HG03520 (cell line): ENCODE results near the gene MLLT10.

ENCODE experiments used
- ATAC-seq: cut with Tn5 transposase; IDR thresholded peaks from one replicate; pipeline ENCODE4 v1.9.1; 2021; ENCODE audit warnings: mild to moderate bottlenecking, moderate library complexity; ENCODE audit not compliant: unreplicated experiment

MLLT10 gene

GRCh38 chr10:21516242-21517131 is 17.5 kb upstream of the MLLT10 start:
- ATAC-seq = peak; percentile 71

GRCh38 chr10:21517134-21518031 is 16.6 kb upstream of the MLLT10 start:
- ATAC-seq = peak; percentile 26

GRCh38 chr10:21518149-21518640 is 15.8 kb upstream of the MLLT10 start:
- ATAC-seq = no peak

GRCh38 chr10:21518641-21519396 is 15.2 kb upstream of the MLLT10 start:
- ATAC-seq = no peak

- ATAC-seq = no peak
Observed at GRCh38 chr10:21519397-21519933, 14.6 kb upstream of the MLLT10 start.

- ATAC-seq = no peak
Observed at GRCh38 chr10:21519941-21520436, 14.0 kb upstream of the MLLT10 start.

- ATAC-seq = no peak
Observed at GRCh38 chr10:21520509-21520908, 13.5 kb upstream of the MLLT10 start.

GRCh38 chr10:21520949-21521348 is 13.1 kb upstream of the MLLT10 start:
- no peak for ATAC-seq

GRCh38 chr10:21521751-21522533 is 12.1 kb upstream of the MLLT10 start:
- no peak for ATAC-seq

- ATAC-seq = no peak
Observed at GRCh38 chr10:21522631-21523406, 11.2 kb upstream of the MLLT10 start.

- no peak for ATAC-seq
Observed at GRCh38 chr10:21523557-21524008, 10.4 kb upstream of the MLLT10 start.

GRCh38 chr10:21524131-21524525 is 9.9 kb upstream of the MLLT10 start:
- no peak for ATAC-seq

GRCh38 chr10:21524526-21525366 is 9.3 kb upstream of the MLLT10 start:
- ATAC-seq = no peak

- ATAC-seq = peak; percentile 36
Observed at GRCh38 chr10:21525367-21526187, 8.5 kb upstream of the MLLT10 start, which contains the start of gene SKIDA1. SKIDA1 (minus strand) TSS chr10:21525682; CDS start chr10:21517822, 7,860 bp downstream.

GRCh38 chr10:21526188-21526859 is 7.7 kb upstream of the MLLT10 start:
- peak; percentile 15 for ATAC-seq
